ENCODE results near the gene POFUT1.
"Not testable (repeated sequence)": the region's sequence is repeated elsewhere in the genome, so short reads cannot be mapped to it uniquely, and the experiment has no call there.

The POFUT1 gene

GRCh38 chr20:32236048-32236533, 28.4 kb downstream of the POFUT1 start:
- no peak for DNase-seq

DNA sequence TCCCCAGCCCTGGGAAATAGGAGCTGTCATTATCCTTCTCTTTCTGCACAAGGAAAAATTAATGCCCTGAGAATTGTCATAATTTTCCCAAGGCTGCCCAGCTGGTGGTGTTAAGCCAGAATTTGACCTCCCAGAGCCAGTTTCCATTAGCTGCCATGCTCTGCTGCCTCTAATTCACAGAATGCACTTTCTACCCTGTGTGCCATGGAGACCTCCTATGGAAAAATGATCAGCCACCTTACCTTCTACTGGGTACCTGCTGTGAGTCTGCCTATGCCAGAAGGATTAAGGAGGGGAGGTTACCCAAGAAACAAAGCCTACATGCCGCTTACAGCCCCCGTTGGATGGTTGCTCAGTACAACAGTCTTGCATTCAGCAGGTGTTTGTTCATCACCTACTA, 29.1 kb downstream of the POFUT1 start:
- DNase-seq = no peak

DNA sequence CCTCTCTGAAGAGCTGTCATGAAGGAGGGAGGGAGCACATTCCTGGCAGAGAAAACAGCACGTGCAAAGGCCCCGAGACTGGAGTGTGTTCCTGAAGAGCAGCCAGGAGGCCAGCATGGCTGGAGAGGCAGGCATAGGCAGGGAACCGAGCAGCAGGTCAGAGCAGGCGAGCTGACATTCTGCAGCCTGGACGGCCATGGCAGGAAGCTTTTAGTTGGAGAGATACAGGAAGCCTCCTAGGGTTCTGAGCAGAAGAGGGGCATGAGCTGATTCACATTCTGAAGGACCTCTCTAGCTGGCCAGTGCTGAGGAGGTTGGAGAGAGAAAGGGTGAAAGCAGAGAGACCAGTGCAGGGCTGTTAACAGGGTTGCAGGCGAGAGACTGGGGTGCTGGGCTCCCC, 29.7 kb downstream of the POFUT1 start:
- DNase-seq = no peak

- no peak for DNase-seq
These were observed 31.1 kb downstream of the POFUT1 start for GRCh38 chr20:32238483-32239425.

DNA sequence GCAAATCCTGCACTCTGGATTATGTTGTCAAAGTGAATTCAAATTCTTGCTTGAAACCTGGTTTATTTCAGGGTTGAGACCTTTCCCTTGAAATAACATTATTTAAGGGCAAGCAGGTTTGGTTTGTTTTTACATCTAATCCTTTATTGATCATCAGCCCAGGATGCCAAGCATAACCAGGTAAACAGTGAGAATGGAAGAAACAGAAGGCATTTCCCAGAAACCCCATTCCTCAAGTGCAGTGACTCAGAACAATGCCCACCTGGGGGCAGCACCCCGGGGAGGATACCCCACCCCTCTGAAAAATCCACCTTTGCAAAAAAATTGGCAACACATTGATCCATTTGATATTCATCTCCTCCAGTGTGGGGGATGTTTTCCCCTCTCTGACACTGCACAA, 32.5 kb downstream of the POFUT1 start:
- DNase-seq = no peak

- no peak for DNase-seq
These were observed 34.1 kb downstream of the POFUT1 start for GRCh38 chr20:32241807-32242206.

GRCh38 chr20:32244150-32244823, 36.6 kb downstream of the POFUT1 start:
- no peak for DNase-seq

- no peak for DNase-seq
These were observed 37.3 kb downstream of the POFUT1 start for GRCh38 chr20:32244959-32245358.

GRCh38 chr20:32246208-32246607, 38.5 kb downstream of the POFUT1 start:
- DNase-seq = not testable (repeated sequence)

GRCh38 chr20:32248043-32248442, 40.4 kb downstream of the POFUT1 start:
- no peak for DNase-seq

GRCh38 chr20:32249030-32249738, 41.5 kb downstream of the POFUT1 start:
- no peak for DNase-seq

DNA sequence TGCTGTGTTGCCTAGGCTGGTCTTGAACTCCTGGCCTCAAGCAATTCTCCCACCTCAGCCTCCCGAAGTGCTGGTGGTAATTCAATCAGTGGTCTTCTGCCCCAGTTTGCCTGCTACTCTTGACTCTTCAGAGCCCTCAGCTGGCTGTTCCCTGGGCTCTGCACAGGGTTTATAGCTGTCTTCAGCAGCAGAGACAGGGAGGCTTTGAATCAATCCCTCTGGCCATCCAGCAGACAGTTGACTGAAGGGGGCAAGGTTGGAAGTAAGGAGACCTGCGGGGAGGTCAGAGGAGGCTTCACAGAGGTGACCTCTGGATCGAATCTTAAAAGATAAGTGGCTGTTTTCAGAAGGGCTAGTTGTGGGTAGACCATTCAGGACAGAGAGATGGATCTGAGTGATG, 43.8 kb downstream of the POFUT1 start:
- DNase-seq = no peak

DNA sequence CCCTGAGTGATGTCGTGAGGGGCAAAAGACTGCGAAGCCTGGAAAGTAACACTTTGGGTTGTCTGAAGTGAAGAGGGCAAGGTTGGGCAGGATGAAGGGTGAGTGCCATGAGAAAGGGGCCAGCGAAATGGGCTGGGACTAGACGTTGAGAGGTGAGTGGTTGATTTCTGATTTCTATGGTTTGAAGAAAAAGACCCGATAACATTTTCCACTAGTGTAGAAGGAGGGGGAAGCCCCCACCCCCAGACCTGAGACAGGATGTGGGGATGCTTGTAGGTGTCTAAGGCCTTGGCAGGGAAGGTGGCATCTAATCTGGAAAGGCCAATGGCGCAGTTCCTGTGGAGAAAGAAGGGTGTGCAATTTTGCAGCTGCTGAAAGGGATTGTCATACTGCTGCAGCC, 44.5 kb downstream of the POFUT1 start:
- DNase-seq = no peak

GRCh38 chr20:32260973-32261372, 53.3 kb downstream of the POFUT1 start:
- not testable (repeated sequence) for DNase-seq

DNA sequence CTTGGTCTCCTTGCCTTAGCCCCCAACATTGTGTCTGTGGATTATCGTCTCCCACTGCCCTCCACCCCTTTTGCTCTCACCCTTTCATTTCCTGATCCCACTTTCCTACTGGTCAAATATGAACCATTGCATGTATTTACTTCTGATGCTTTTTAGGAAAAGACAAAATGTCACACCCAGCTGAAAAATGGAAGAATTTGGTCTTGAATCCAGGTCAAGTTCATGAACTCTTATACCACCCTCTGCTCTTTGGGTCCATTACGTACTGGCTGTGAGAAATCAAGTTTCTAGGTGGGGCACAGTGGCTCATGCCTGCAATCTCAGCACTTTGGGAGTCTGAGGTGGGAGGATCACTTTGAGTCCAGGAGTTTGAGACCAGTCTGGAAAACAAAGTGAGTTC, 54.0 kb downstream of the POFUT1 start:
- no peak for DNase-seq

- no peak for DNase-seq
These were observed 55.8 kb downstream of the POFUT1 start for GRCh38 chr20:32263398-32263954.

GRCh38 chr20:32271620-32272019, 63.9 kb downstream of the POFUT1 start:
- DNase-seq = no peak

GRCh38 chr20:32274359-32274758, 66.7 kb downstream of the POFUT1 start:
- DNase-seq = no peak

DNA sequence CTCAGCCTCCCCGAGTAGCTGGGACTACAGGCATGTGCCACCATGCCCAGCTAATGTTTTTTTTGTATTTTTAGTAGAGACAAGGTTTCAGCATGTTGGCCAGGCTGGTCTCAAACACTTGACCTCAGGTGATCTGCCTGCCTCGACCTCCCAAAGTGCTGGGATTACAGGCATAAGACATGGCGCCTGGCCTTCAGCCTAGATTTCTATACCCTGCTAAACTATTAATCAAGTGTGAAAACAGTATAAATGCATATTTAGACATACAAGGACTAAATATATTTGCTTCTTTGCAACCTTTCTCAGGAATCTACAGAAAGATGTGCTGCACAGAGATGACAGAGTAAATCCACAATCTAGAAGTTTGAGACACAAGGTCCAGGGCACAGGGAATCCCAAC, 67.5 kb downstream of the POFUT1 start:
- DNase-seq = not testable (repeated sequence)

DNA sequence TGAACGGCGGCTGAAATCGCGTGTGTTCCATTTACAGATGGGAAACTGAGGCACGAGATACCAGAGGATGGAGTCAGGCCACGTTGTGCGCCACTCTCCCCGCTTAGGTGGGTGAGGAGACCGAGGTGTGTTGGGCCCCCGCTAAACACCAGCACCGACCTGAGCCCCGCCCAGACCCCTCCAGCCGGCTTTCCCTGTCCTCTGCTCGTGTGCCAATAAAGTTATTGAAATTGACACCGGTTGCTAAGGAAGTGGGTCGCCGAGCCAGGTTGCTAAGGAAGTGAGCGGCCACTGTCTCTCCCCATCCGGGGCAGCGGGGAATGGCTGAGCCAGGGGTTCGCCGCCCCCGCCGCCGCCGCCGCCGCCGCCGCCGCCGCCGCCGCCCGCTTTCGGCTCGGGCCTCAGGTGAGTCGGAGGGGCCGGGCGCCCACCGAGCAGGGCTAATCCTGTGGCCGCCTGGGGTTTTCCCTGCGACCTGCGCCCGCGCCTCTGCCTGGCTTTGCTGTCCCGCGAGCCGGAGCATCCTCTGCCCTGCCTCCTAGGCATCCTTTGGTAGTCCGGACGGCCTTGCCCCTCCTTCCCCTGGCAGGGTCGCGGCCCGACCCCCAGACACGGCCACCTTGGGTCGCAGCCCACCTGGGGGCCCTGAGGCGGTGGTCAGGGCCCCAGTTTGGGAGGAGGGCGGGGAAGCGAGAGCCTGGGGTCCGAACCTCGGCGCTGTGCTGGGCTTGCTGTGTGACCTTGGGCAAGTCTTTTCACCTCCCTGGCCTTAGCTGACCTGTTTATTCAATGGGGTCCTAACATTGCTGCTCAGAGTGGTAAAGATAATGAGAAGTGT, 69.9 kb downstream of the POFUT1 start, which contains the start of gene KIF3B:
Gene KIF3B (plus strand): TSS at position 291 of the 838 bp plus-strand sequence. CDS start 32,127 bp downstream, outside the sequence.
- DNase-seq = peak; percentile 78

DNA sequence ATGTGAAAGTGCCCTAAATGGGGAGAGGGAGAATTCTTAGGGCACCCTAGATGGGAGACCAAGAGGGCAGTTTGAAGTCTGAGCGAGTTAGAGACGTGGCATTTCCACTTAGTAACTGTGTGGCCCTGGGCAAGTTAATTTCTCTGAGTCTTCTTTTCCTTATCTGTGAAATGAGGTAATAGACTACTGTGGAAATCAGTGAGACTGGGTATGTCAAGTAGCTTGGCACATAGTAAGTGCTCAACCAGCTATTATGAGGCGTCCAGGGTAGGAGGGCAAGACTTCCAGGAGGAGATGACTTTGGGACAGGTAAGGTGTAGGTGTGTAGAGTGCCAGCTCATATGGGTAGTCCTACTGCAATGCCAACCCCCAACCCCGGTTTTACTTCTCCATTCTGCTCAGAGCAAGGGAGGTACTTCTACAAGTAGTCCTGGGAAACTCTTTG, 70.5 kb downstream of the POFUT1 start:
- no peak for DNase-seq

DNA sequence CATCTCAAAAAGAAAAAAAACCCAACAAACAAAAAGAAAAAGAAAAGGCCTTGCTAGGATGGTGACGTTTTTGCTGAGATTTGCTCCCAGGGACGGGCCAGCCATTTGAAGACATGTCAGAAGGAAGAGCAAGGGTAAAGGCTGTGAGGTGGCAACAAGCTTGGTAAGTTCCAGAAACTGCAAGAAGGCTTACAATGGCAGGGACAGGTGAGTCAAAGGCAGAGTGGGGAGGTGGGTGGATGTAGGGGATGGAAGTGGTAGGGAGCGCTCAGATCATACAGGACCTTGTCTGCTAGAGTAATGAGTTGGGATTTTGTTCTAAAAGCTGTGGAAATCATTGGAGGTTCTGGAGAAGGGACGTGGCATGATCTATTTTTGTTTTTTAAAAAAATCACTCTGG, 74.0 kb downstream of the POFUT1 start:
- no peak for DNase-seq
